Natural killer cell (primary cell): Measurements from ENCODE around the gene OMP. TPM values are rescaled to one million over a fixed set of nuclear protein-coding genes. Genes with fewer than 3 reads are reported as not detected.

Source experiments
- ATAC-seq, 3 donors: fragments of 150-1000 bp in 2 of 3; fragments of 200-7000 bp in 1 of 3; cut with Tn5 transposase; 1 replicate in 1 of 3; 2 replicates in 2 of 3; pipeline ENCODE4 v1.10.0; 2021; ENCODE audit warnings: mild to moderate bottlenecking in 2 of 3, moderate library complexity in 2 of 3
- DNase-seq, 2 donors: peaks; one replicate each; pipeline versions ENCODE4 v3.0.0 to v3.0.0-alpha.2; 2013 to 2021; ENCODE audit warnings: mixed read lengths in 1 of 2
- H3K27ac ChIP-seq: one replicate; pipeline ENCODE4 v1.5.1; 2013; ENCODE audit warnings: mild to moderate bottlenecking, low read length
- H3K27me3 ChIP-seq: one replicate; pipeline ENCODE4 v1.6.1; 2013; ENCODE audit warnings: low read length; ENCODE audit not compliant: control insufficient read depth, insufficient read depth
- H3K36me3 ChIP-seq: one replicate; pipeline ENCODE4 v1.6.1; 2013; ENCODE audit warnings: low read length; ENCODE audit not compliant: control insufficient read depth, insufficient read depth
- H3K4me1 ChIP-seq: one replicate; pipeline ENCODE4 v1.6.1; 2013; ENCODE audit warnings: low read length; ENCODE audit not compliant: control insufficient read depth, insufficient read depth
- H3K4me3 ChIP-seq: one replicate; pipeline ENCODE4 v1.5.1; 2013; ENCODE audit warnings: low read length
- H3K9me3 ChIP-seq: one replicate; pipeline ENCODE4 v1.6.1; 2013; ENCODE audit warnings: low read length; ENCODE audit not compliant: control insufficient read depth, insufficient read depth
- H3K27ac Mint-ChIP-seq, 2 donors: one replicate each; pipeline ENCODE4 v1.8.0; 2022; ENCODE audit warnings: mild to moderate bottlenecking in 2 of 2, mixed read lengths in 2 of 2, moderate library complexity in 1 of 2
- H3K27me3 Mint-ChIP-seq, 2 donors: one replicate each; pipeline ENCODE4 v1.8.0; 2022; ENCODE audit warnings: low read depth in 2 of 2, mixed read lengths in 2 of 2
- H3K36me3 Mint-ChIP-seq: one replicate; pipeline ENCODE4 v1.8.0; 2022; ENCODE audit warnings: mixed read lengths
- H3K4me1 Mint-ChIP-seq, 2 donors: one replicate each; pipeline ENCODE4 v1.8.0; 2022; ENCODE audit warnings: mixed read lengths in 2 of 2
- H3K4me3 Mint-ChIP-seq: one replicate; pipeline ENCODE4 v1.8.0; 2022; ENCODE audit warnings: mild to moderate bottlenecking, moderate library complexity, mixed read lengths
- H3K9me3 Mint-ChIP-seq, 2 donors: one replicate each; pipeline ENCODE4 v1.8.0; 2022; ENCODE audit warnings: mixed read lengths in 2 of 2
- CTCF ChIP-seq: fragments of 200-600 bp; IDR thresholded peaks from one replicate; pipeline ENCODE4 v1.8.0; 2022; ENCODE audit warnings: antibody characterized with exemption
- WGBS: methylation state at CpG from one replicate; pipeline ENCODE4 v1.1.7; 2013; ENCODE audit warnings: missing lambda C conversion rate; ENCODE audit not compliant: insufficient coverage; 5-methylcytosine and 5-hydroxymethylcytosine counted together
- intact Hi-C: fragments of 100-400 bp; cut with micrococcal nuclease; formaldehyde crosslinking; loops from one replicate; pipeline ENCODE4 v1.14.2; 2022
- total RNA-seq, 4 donors: library from RNA; stranded (reverse); fragments of 120-200 nt in 1 of 4; gene quantifications; one replicate each; pipeline versions ENCODE4 v1.2.3 to v1.2.4, GENCODE V29; 2013 to 2022

OMP gene
- total RNA-seq, 3 donors from 2014 or later (not counting 1 experiment from before 2014, with no cell fraction given) = 0.82 to 1.4 (median 0.85) TPM

- Mint-ChIP-seq H3K4me3 (no peak overlapping the region), H3K27ac (no peak overlapping the region), H3K4me1 (peaks cover 0 to 8% of the 10 kb centered on the region in 2 donors), H3K9me3 (no peaks in the 10 kb centered on the region), H3K27me3 (no peaks in the 10 kb centered on the region), H3K36me3 (no peaks in the 10 kb centered on the region)
- no peak for DNase-seq
- Histone ChIP-seq H3K4me1 (no peaks in the 10 kb centered on the region), H3K27ac (no peak overlapping the region), H3K9me3 (no peaks in the 10 kb centered on the region), H3K4me3 (no peak overlapping the region), H3K36me3 (no peaks in the 10 kb centered on the region), H3K27me3 (no peaks in the 10 kb centered on the region)
- WGBS = 92% methylated on average over 6 of the region's 6 CpGs
- ATAC-seq = no peak
- intact Hi-C loops = no loop called here
- TF ChIP-seq CTCF = no peak
These were observed 8.2 kb downstream of the OMP start for GRCh38 chr11:77110836-77111235.

- DNase-seq (no peak), ATAC-seq (no peak)
- H3K27ac ChIP-seq = no peak overlapping the region
- Mint-ChIP-seq H3K27ac (no peak overlapping the region), H3K36me3 (no peaks in the 10 kb centered on the region), H3K9me3 (no peaks in the 10 kb centered on the region), H3K4me3 (no peak overlapping the region), H3K27me3 (no peaks in the 10 kb centered on the region), H3K4me1 (peaks cover 0 to 8% of the 10 kb centered on the region in 2 donors)
- H3K4me1 ChIP-seq = no peaks in the 10 kb centered on the region
- intact Hi-C loops = no loop called here
- 87% methylated on average over 3 of the region's 3 CpGs for WGBS
- H3K9me3 ChIP-seq = no peaks in the 10 kb centered on the region
- H3K27me3 ChIP-seq = no peaks in the 10 kb centered on the region
- no peak for TF ChIP-seq CTCF
- H3K4me3 ChIP-seq = no peak overlapping the region
- H3K36me3 ChIP-seq = no peaks in the 10 kb centered on the region
These were observed 8.6 kb downstream of the OMP start for GRCh38 chr11:77111277-77111676.

GRCh38 chr11:77111946-77112345 lies 9.3 kb downstream of the OMP start:
- H3K27me3 ChIP-seq = no peaks in the 10 kb centered on the region
- H3K4me1 Mint-ChIP-seq = peaks cover 0 to 8% of the 10 kb centered on the region in 2 donors
- intact Hi-C loops = no loop called here
- H3K27ac ChIP-seq = no peak overlapping the region
- TF ChIP-seq CTCF = no peak
- no peaks in the 10 kb centered on the region for H3K36me3 ChIP-seq
- no peaks in the 10 kb centered on the region for H3K36me3 Mint-ChIP-seq
- no peaks in the 10 kb centered on the region for H3K27me3 Mint-ChIP-seq
- no peaks in the 10 kb centered on the region for H3K9me3 Mint-ChIP-seq
- no peaks in the 10 kb centered on the region for H3K9me3 ChIP-seq
- no peak overlapping the region for H3K4me3 ChIP-seq
- no peaks in the 10 kb centered on the region for H3K4me1 ChIP-seq
- H3K27ac Mint-ChIP-seq = no peak overlapping the region
- ATAC-seq (no peak), DNase-seq (no peak)
- WGBS = 90% methylated on average over 6 of the region's 6 CpGs
- H3K4me3 Mint-ChIP-seq = no peak overlapping the region

GRCh38 chr11:77112641-77113381 lies 10.2 kb downstream of the OMP start:
- TF ChIP-seq CTCF = no peak
- intact Hi-C loops = no loop called here
- H3K4me1 Mint-ChIP-seq = peaks cover 0 to 8% of the 10 kb centered on the region in 2 donors
- DNase-seq (no peak), ATAC-seq (no peak)
- WGBS = 94% methylated on average over 20 of the region's 20 CpGs
- no peaks in the 10 kb centered on the region for H3K36me3 Mint-ChIP-seq
- H3K9me3 Mint-ChIP-seq = no peaks in the 10 kb centered on the region
- H3K27me3 Mint-ChIP-seq = no peaks in the 10 kb centered on the region
- Histone ChIP-seq H3K27me3 (no peaks in the 10 kb centered on the region), H3K27ac (no peak overlapping the region), H3K9me3 (no peaks in the 10 kb centered on the region), H3K36me3 (no peaks in the 10 kb centered on the region), H3K4me3 (no peak overlapping the region), H3K4me1 (no peaks in the 10 kb centered on the region)
- H3K4me3 Mint-ChIP-seq = no peak overlapping the region
- H3K27ac Mint-ChIP-seq = no peak overlapping the region
